GM18870 (cell line): ENCODE data around the gene SUGCT.
"Not testable (repeated sequence)": the region's sequence is repeated elsewhere in the genome, so short reads cannot be mapped to it uniquely, and the experiment has no call there.

Experiments
- ATAC-seq: cut with Tn5 transposase; IDR thresholded peaks from one replicate; pipeline ENCODE4 v1.9.1; 2021; ENCODE audit warnings: moderate library complexity; ENCODE audit not compliant: unreplicated experiment

The SUGCT gene

DNA sequence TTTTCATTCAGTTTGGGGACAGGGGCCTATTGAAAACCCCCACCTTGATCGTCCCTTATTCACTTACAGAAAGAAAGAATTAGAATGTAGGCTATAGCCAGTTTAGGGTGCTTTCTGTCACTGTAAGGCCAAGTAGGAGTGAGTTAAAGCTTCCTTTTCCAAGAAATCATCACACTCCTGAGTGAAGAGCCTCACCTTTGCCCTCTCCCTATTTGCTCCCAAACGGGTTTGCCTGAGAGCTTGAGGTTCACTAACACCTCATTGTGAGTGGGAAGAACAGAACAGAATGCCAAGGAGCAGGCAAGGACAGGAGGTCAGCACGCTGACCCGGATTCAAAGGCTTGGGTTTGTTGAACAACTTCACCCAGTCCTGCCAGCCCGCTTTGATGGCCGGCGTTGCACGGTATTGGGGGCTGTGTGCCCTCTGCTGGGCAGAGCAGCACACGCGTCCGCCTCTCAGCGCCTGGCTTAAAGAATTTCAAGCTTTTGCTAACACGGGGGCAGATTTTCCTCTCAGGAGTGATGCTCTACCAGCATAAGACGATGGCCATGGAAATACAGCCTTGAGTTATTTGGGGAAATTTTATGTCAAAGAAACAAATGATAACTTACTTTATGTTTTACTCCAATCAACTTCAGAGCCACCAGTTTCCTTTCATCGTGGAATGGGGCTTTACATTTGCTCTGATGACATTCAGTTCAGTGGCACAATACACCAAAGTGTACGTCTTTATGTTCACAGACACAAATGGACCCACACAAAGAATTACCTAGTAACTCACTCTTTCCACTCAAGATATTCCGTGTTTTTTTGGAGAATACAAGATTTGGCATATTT is 470.0 kb downstream of the SUGCT start:
- ATAC-seq: no peak

GRCh38 chr7:40608321-40609075 is 473.7 kb downstream of the SUGCT start:
- ATAC-seq: no peak

- ATAC-seq: no peak
Observed at GRCh38 chr7:40610461-40610860, 475.7 kb downstream of the SUGCT start.

- ATAC-seq: no peak
Observed at GRCh38 chr7:40611095-40611871, 476.5 kb downstream of the SUGCT start.

DNA sequence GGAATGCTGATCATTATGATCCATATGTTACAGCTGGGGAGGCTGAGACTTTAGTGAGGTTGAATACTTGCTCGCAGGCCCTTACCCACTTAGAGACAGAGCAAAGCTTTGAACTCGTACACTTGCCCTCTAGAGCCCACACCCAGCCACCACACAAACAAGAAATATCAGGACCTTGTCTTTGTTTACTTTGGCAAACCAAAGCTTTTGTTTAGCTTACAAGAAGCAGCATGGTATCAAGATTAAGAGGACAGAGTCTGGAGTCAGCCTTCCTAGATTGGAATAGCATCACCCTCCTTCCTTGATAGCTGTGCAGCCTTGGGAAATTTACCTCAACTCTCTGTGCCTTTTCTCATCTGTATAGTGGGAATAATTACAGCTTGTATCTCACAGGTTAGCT is 477.5 kb downstream of the SUGCT start:
- no peak for ATAC-seq

DNA sequence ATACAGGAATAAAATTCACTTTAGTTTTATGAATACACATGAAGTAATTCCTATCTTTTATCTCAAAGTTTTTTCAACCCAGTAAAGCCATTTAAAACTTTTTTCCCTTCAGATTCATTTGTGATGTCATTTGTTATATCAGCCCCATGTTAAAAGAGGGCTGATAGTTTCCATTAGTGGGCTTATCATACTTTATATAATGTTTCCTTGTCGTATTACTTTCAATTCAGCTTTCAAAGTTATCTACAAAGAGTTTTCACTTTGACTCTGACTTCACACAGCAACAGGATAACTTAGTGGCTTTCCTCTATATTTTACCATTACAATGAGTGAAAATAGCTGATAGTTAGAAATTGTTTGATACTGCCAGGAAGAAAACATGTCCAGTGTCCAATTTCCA is 484.8 kb downstream of the SUGCT start:
- no peak for ATAC-seq

DNA sequence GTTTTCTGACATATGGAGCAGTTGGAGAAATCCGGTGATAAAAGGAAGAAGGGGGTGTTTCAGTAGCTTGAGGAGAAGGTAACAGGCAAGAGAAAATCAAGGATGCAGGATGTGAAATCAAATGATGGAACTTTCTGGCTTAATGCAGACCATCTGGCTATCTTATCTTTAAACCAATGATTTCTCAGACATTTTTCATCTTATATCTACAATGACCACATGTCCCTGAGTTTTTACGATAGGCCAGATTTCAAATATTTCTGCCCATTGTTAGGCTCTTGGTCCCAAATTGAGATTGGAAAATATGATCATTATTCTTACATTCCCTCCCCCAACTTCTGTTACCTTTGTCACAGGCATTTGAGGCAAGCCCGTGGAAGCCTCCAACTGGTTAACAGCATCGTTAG is 486.8 kb downstream of the SUGCT start:
- no peak for ATAC-seq

GRCh38 chr7:40622941-40623501 is 488.2 kb downstream of the SUGCT start:
- ATAC-seq: no peak

- ATAC-seq: no peak
Observed at GRCh38 chr7:40623863-40624262, 489.1 kb downstream of the SUGCT start.

DNA sequence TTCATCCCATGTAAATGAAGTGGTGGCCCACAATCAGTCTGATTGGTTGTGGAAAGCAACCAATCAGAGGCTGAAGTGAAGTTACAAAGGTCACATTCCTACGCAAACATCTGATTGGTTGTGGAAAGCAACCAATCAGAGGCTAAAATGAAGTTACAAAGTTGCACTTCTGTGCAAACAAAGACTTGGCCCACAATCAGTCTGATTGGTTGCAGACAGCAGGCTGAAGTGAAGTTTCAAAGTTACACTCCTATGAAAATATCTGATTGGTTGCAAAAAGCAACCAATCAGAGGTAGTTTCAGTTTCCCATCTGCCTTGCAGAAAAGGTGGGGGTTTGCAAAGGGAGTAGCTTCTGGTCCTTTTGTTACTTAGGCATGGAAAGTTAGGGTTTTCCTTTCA is 492.6 kb downstream of the SUGCT start:
- ATAC-seq: not testable (repeated sequence)

- ATAC-seq: no peak
Observed at GRCh38 chr7:40629891-40630290, 495.1 kb downstream of the SUGCT start.

DNA sequence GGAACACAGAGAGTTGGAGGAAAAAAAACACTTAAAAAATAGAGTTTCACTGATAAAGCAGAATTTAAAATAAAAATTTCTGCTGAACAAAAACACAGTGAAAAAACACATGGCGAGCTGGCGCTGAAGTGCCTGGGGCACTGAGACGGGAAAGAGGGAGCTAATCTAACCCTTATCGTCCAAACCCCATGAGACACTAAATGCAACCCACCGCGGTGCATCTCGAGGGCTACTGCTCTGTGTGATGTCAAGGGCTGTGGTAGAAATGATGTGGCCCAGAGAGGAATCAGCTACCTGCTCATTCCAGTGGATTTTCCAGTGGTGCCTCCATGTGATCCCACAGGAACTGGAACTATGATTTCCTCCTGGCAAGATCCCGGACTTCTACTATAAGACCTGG is 499.3 kb downstream of the SUGCT start:
- ATAC-seq: no peak

- no peak for ATAC-seq
Observed at GRCh38 chr7:40638545-40639320, 503.9 kb downstream of the SUGCT start.

DNA sequence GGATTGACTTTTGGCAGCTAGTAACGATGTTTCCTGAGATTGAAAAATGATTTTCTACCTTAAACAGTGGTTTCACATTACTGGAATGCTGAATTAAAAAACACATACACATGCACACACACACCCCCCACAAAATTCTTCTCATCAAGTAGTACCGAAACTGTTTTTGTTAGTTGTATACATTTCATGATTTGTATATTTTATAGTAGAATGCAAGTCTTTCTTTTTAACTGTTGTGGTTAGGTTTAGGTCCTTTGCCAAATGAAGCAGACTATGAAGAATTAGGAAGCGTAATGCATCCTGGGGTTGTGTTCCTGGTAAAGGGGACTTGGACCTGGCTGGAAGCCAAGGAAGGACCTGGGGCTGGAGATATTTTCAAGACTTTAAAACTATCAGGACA is 505.8 kb downstream of the SUGCT start:
- ATAC-seq: no peak

DNA sequence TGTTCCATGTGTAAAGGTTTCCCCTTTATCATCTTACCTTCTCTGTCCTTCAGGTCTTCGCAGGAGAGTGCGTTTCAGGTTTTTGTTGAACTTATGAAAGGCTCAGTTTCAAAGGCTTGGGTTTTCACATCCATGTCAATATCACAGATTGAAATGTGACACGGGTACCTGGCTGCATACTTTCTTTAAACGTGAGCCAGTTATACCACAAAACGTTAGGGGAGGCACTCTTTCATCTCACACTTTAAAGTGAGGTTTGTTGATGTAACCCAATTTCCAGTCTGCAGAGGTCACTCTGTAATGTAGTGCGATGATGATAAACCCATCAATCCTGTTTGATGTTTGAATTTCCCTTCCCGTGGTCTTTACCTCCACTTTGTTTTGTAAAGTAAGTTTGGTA is 506.9 kb downstream of the SUGCT start:
- ATAC-seq: no peak

DNA sequence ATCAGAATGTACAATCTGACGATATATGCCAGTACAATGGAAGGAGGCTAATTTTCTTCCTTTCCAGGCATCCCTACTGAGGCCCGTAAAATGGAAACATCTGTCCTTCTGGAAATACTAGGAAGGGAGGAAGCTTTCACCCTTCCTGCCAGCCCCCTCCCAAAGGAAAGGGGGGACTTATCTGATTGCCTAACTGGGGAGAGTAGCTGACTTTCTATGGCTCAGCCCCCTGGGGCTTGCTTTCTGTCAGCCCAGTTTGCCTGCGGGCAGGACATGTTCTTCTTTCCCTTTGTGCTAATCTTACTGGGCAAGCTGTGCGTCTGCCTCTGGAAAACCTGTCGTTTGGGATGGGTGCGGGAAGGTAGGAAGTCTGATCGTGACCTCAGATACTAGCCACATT is 508.9 kb downstream of the SUGCT start:
- no peak for ATAC-seq

GRCh38 chr7:40644454-40645188 is 509.8 kb downstream of the SUGCT start:
- no peak for ATAC-seq

- ATAC-seq: no peak
Observed at GRCh38 chr7:40645197-40645596, 510.4 kb downstream of the SUGCT start.

GRCh38 chr7:40646717-40647116 is 511.9 kb downstream of the SUGCT start:
- ATAC-seq: no peak

DNA sequence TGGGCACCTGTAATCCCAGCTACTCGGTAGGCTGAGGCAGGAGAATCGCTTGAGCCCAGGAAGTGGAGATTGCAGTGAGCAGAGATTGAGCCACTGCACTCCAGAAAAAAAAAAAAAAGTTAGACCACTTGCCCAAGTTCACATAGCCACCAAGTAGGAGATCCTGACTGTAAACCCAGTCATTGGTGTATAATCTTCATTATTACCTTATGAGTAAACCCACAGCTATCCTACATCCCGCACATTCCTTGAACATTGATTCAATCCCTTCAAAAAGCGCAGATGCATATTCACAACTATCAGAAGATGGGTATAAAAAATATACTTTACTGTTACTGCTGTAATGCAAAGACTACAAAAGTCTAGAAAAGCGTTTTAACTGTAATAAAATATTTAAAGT is 512.9 kb downstream of the SUGCT start:
- no peak for ATAC-seq
